ENCODE measurements around the gene ADRB2.
"Not testable (repeated sequence)": the region's sequence is repeated elsewhere in the genome, so short reads cannot be mapped to it uniquely, and the experiment has no call there.

Gene ADRB2

GRCh38 chr5:148873690-148874485 is 47.5 kb downstream of the ADRB2 start:
- no peak for DNase-seq (ENCODE audit: low read depth in 1 of 2, low spot score in 1 of 2)
- Histone ChIP-seq H3K27me3 (ENCODE audit: insufficient read depth, poor library complexity, severe bottlenecking) (no peaks in the 10 kb centered on the region), H3K4me3 (replicated peaks; ENCODE audit: insufficient read depth, low read length) (no peak overlapping the region), H3K27ac (replicated peaks) (no peak overlapping the region)
- TF ChIP-seq REST (IDR thresholded peaks at IDR 0.05; ENCODE audit: insufficient replicate concordance, low read depth) (no peak), GABPA (IDR thresholded peaks at IDR 0.05; ENCODE audit: low read depth) (no peak), SPI1 (IDR thresholded peaks at IDR 0.05; ENCODE audit: borderline replicate concordance, low read depth) (no peak), POLR2AphosphoS5 (IDR thresholded peaks at IDR 0.05; ENCODE audit: low read depth) (no peak)
- TF ChIP-seq, protein P1, sequence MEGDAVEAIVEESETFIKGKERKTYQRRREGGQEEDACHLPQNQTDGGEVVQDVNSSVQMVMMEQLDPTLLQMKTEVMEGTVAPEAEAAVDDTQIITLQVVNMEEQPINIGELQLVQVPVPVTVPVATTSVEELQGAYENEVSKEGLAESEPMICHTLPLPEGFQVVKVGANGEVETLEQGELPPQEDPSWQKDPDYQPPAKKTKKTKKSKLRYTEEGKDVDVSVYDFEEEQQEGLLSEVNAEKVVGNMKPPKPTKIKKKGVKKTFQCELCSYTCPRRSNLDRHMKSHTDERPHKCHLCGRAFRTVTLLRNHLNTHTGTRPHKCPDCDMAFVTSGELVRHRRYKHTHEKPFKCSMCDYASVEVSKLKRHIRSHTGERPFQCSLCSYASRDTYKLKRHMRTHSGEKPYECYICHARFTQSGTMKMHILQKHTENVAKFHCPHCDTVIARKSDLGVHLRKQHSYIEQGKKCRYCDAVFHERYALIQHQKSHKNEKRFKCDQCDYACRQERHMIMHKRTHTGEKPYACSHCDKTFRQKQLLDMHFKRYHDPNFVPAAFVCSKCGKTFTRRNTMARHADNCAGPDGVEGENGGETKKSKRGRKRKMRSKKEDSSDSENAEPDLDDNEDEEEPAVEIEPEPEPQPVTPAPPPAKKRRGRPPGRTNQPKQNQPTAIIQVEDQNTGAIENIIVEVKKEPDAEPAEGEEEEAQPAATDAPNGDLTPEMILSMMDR (IDR thresholded peaks at IDR 0.05; ENCODE audit: insufficient read depth, low read length) = no peak

- Histone ChIP-seq H3K4me3 (replicated peaks; ENCODE audit: insufficient read depth, low read length) (no peak overlapping the region), H3K27me3 (ENCODE audit: insufficient read depth, poor library complexity, severe bottlenecking) (no peaks in the 10 kb centered on the region), H3K27ac (replicated peaks) (no peak overlapping the region)
- no peak for TF ChIP-seq SPI1 (IDR thresholded peaks at IDR 0.05; ENCODE audit: borderline replicate concordance, low read depth)
- TF ChIP-seq POLR2AphosphoS5 (IDR thresholded peaks at IDR 0.05; ENCODE audit: low read depth) = no peak
- no peak for TF ChIP-seq REST (IDR thresholded peaks at IDR 0.05; ENCODE audit: insufficient replicate concordance, low read depth)
- TF ChIP-seq, protein P1 (IDR thresholded peaks at IDR 0.05; ENCODE audit: insufficient read depth, low read length) = no peak
- no peak for TF ChIP-seq GABPA (IDR thresholded peaks at IDR 0.05; ENCODE audit: low read depth)
- no peak for DNase-seq (ENCODE audit: low read depth in 1 of 2, low spot score in 1 of 2)
Measured at GRCh38 chr5:148875205-148875875, 48.9 kb downstream of the ADRB2 start.

GRCh38 chr5:148877436-148877835 is 51.0 kb downstream of the ADRB2 start:
- H3K4me3 ChIP-seq (replicated peaks; ENCODE audit: insufficient read depth, low read length); H3K27me3 ChIP-seq (ENCODE audit: insufficient read depth, poor library complexity, severe bottlenecking): not testable (repeated sequence)
- peak; percentile 43; the same call in 1 of the 2 replicates for TF ChIP-seq SPI1 (IDR thresholded peaks at IDR 0.05; ENCODE audit: borderline replicate concordance, low read depth)
- TF ChIP-seq GABPA (IDR thresholded peaks at IDR 0.05; ENCODE audit: low read depth) = peak; percentile 67; the same call in 1 of the 2 replicates
- H3K27ac ChIP-seq (replicated peaks) = 0 out of 2 replicates have a peak overlapping the region, but pooled peaks have one; percentile 4
- peak in 1 of 2 experiments; percentile 73 for DNase-seq (ENCODE audit: low read depth in 1 of 2, low spot score in 1 of 2)
